ENCODE results near the gene FBXO31. TPM values are rescaled to one million over a fixed set of nuclear protein-coding genes. Genes with fewer than 3 reads are reported as not detected.

Gene FBXO31
- total and polyA plus RNA-seq, 2 donors (not counting 1 experiment from before 2014, with no cell fraction given) = 17.8 to 32.9 TPM

DNA sequence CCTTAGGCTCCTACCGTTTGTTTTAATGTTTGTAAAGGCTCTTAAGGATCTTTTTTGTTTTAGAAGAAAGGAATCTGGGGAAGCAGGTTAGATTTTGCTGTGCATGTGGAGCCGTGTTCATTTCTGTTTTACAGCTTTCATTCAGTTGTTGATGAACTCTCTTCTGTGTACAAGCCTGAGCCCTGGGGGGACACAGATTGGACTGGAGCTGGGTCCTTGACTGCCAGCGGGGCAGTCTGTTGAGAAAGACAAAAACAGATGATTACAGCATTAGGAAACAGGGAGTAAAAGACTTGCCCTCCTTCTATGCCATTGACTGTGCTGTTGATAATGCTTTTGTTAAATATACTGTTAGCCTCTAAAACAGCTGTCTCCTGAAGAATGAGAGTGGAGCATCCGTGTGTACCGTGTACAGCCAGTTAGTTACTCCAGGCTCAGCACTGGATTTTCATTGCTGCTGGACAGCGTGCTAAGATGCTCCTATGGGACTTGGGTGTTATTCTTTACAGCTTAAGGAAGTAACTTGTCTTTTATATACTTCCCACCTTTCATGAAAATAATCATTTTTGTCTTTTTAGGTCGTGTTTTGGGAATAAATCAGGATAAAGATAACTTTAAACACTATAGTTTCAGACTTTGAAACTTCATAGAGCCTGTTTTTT is 11.7 kb upstream of the FBXO31 start:
- Histone ChIP-seq H3K4me2 (replicated peaks; ENCODE audit: low read depth, low read length, poor library complexity, severe bottlenecking) (no peak overlapping the region), H3K9me3 (ENCODE audit: control extremely low read depth in 1 of 3, control insufficient read depth in 2 of 3, insufficient read depth in 1 of 3, low read length in 2 of 3) (no peaks in the 10 kb centered on the region), H4K20me1 (ENCODE audit: control insufficient read depth, insufficient read depth, low read length, poor library complexity, severe bottlenecking) (peaks cover 70% of the 10 kb centered on the region), H3K9ac (ENCODE audit: low read length) (no peak overlapping the region), H3K79me2 (ENCODE audit: control insufficient read depth, insufficient read depth, low read length) (peaks cover 71% of the 10 kb centered on the region), H3K27me3 (replicated peaks in 1 of 4; ENCODE audit: control extremely low read depth in 1 of 4, control insufficient read depth in 3 of 4, insufficient read depth in 4 of 4, low read length in 3 of 4) (no peaks in the 10 kb centered on the region), H2AFZ (ENCODE audit: insufficient read depth, low read depth, low read length, poor library complexity, severe bottlenecking) (no peak overlapping the region), H3K4me3 (ENCODE audit: control extremely low read depth in 1 of 5, extremely low read depth in 1 of 5, insufficient read depth in 1 of 5, low read depth in 2 of 5, low read length in 4 of 5) (no peak overlapping the region), H3K27ac (ENCODE audit: low read length in 2 of 2) (no peak overlapping the region), H3K4me1 (ENCODE audit: control insufficient read depth in 2 of 2, insufficient read depth in 2 of 2, low read length in 2 of 2) (peaks cover 27 to 30% of the 10 kb centered on the region in 2 donors), H3K36me3 (replicated peaks in 1 of 2; ENCODE audit: control extremely low read depth in 1 of 2, control insufficient read depth in 1 of 2, extremely low read depth in 1 of 2, insufficient read depth in 2 of 2, low read length in 1 of 2) (peaks cover 4 to 9% of the 10 kb centered on the region in 2 experiments)
- ATAC-seq (ENCODE audit: low read depth) = no peak
- Mint-ChIP-seq H3K9me3 (ENCODE audit: insufficient read depth) (no peaks in the 10 kb centered on the region), H3K27ac (no peak overlapping the region), H3K27me3 (no peaks in the 10 kb centered on the region), H3K4me3 (no peak overlapping the region), H3K4me1 (peaks cover 41% of the 10 kb centered on the region)
- TF ChIP-seq EZH2 (IDR thresholded peaks at IDR 0.05; ENCODE audit: borderline replicate concordance, insufficient read depth, low read depth, low read length, poor library complexity, severe bottlenecking) (no peak), CTCF (IDR thresholded peaks at IDR 0.05) (no peak)
- intact Hi-C loops (cut with micrococcal nuclease) = no loop called here
- POLR2A ChIA-PET = interaction anchor here (0.5 to 4.0 kb wide), 3 partner anchors 12 to 78 kb away, joined by 6 to 23 read pairs (median 8); partner anchors contain the start of genes C16orf95 and FBXO31
- 97% methylated on average over 3 of the region's 7 CpGs for WGBS (ENCODE audit: insufficient coverage)
- DNase-seq = no peak
- CTCF ChIA-PET = interaction anchor here (0.7 to 4.2 kb wide), 9 partner anchors 12 to 365 kb away, joined by 3 to 52 read pairs (median 7); partner anchors contain the start of genes C16orf95 and FBXO31

DNA sequence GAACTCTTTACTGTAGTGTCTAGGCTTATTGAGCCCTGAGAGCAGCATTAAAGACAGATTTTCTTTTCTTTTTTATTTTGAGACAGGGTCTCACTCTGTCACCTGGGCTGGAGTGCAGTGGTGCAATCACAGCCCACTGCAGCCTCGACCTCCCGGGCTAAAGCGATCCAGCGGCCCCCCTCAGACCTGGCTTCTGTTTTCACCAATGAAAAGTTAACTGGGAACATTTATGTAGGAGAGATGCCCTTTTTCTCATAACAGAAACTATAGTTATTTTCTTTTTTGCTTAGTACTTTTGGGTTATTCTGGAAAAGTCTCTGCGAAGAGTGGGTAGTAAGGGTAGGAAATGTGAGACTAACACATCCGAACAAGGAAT is 10.1 kb upstream of the FBXO31 start:
- TF ChIP-seq EZH2 (IDR thresholded peaks at IDR 0.05; ENCODE audit: borderline replicate concordance, insufficient read depth, low read depth, low read length, poor library complexity, severe bottlenecking) (no peak), CTCF (IDR thresholded peaks at IDR 0.05) (no peak)
- no peaks in the 10 kb centered on the region for H3K9me3 ChIP-seq (ENCODE audit: control extremely low read depth in 1 of 3, control insufficient read depth in 2 of 3, insufficient read depth in 1 of 3, low read length in 2 of 3)
- peaks cover 61% of the 10 kb centered on the region for H3K79me2 ChIP-seq (ENCODE audit: control insufficient read depth, insufficient read depth, low read length)
- peak overlapping the region in 4 of 5 experiments; percentile 57 to 79 (median 70) for H3K4me3 ChIP-seq (ENCODE audit: control extremely low read depth in 1 of 5, extremely low read depth in 1 of 5, insufficient read depth in 1 of 5, low read depth in 2 of 5, low read length in 4 of 5)
- ATAC-seq (ENCODE audit: low read depth) (no peak), DNase-seq (no peak)
- Mint-ChIP-seq H3K4me3 (peak overlapping the region; percentile 94), H3K4me1 (peaks cover 46% of the 10 kb centered on the region), H3K9me3 (ENCODE audit: insufficient read depth) (no peaks in the 10 kb centered on the region), H3K27me3 (no peaks in the 10 kb centered on the region), H3K27ac (peak overlapping the region; percentile 91)
- H3K9ac ChIP-seq (ENCODE audit: low read length) = peak overlapping the region; percentile 76
- POLR2A ChIA-PET = interaction anchor here (0.5 to 4.0 kb wide), 3 partner anchors 10 to 76 kb away, joined by 3 to 23 read pairs (median 3); partner anchors contain the start of gene FBXO31
- intact Hi-C loops (cut with micrococcal nuclease) = loop anchor here (1.0 to 2.0 kb wide), 2 partner anchors 69 to 373 kb away; no protein-coding TSS in a partner anchor
- peaks cover 60% of the 10 kb centered on the region for H4K20me1 ChIP-seq (ENCODE audit: control insufficient read depth, insufficient read depth, low read length, poor library complexity, severe bottlenecking)
- 83% methylated on average over 2 of the region's 6 CpGs for WGBS (ENCODE audit: insufficient coverage)
- no peak overlapping the region for H2AFZ ChIP-seq (ENCODE audit: insufficient read depth, low read depth, low read length, poor library complexity, severe bottlenecking)
- CTCF ChIA-PET = interaction anchor here (1.1 to 4.2 kb wide), 5 partner anchors 11 to 242 kb away, joined by 4 to 52 read pairs (median 4); partner anchors contain the start of genes C16orf95 and FBXO31
- H3K27me3 ChIP-seq (replicated peaks in 1 of 4; ENCODE audit: control extremely low read depth in 1 of 4, control insufficient read depth in 3 of 4, insufficient read depth in 4 of 4, low read length in 3 of 4) = no peaks in the 10 kb centered on the region
- H3K4me2 ChIP-seq (replicated peaks; ENCODE audit: low read depth, low read length, poor library complexity, severe bottlenecking) = peak overlapping the region; percentile 87
- H3K4me1 ChIP-seq (ENCODE audit: control insufficient read depth in 2 of 2, insufficient read depth in 2 of 2, low read length in 2 of 2) = peaks cover 28 to 34% of the 10 kb centered on the region in 2 donors
- H3K36me3 ChIP-seq (replicated peaks in 1 of 2; ENCODE audit: control extremely low read depth in 1 of 2, control insufficient read depth in 1 of 2, extremely low read depth in 1 of 2, insufficient read depth in 2 of 2, low read length in 1 of 2) = peaks cover under 1 to 2% of the 10 kb centered on the region in 2 experiments
- H3K27ac ChIP-seq (ENCODE audit: low read length in 2 of 2) = peak overlapping the region in 1 of 2 donors; percentile 95
